Activated CD4-positive, alpha-beta T cell treated with anti-CD3 and anti-CD28 coated beads, Interleukin-2, amount 10 ng/mL, durations not matched to agents 24 days and 14 days (primary cell): ENCODE data around the gene ENDOV. TPM values are rescaled to one million over a fixed set of nuclear protein-coding genes. Genes with fewer than 3 reads are reported as not detected.

Source experiments
- DNase-seq: peaks from one replicate; pipeline ENCODE4 v3.0.0; 2022
- H3K27ac Mint-ChIP-seq: one replicate; pipeline ENCODE4 v1.8.0; 2022; ENCODE audit warnings: mild to moderate bottlenecking, mixed read lengths
- H3K27me3 Mint-ChIP-seq: one replicate; pipeline ENCODE4 v1.8.0; 2022; ENCODE audit warnings: mixed read lengths
- H3K36me3 Mint-ChIP-seq: one replicate; pipeline ENCODE4 v1.8.0; 2022; ENCODE audit warnings: low read depth, mild to moderate bottlenecking, mixed read lengths
- H3K4me1 Mint-ChIP-seq: one replicate; pipeline ENCODE4 v1.8.0; 2021; ENCODE audit warnings: mixed read lengths
- H3K4me3 Mint-ChIP-seq: one replicate; pipeline ENCODE4 v1.8.0; 2022; ENCODE audit warnings: mild to moderate bottlenecking, moderate library complexity, mixed read lengths
- H3K9me3 Mint-ChIP-seq: one replicate; pipeline ENCODE4 v1.8.0; 2021; ENCODE audit warnings: mixed read lengths
- intact Hi-C: fragments of 100-400 bp; cut with micrococcal nuclease; formaldehyde crosslinking; loops from one replicate; pipeline ENCODE4 v1.15.1; 2023
- total RNA-seq: library from RNA; stranded (reverse); gene quantifications from 2 replicates; pipeline ENCODE4 v1.2.3, GENCODE V29; 2022

The ENDOV gene
- total RNA-seq, 1 donor from 2014 or later: 16.4 TPM

- Mint-ChIP-seq H3K4me3 (no peak overlapping the region), H3K36me3 (no peaks in the 10 kb centered on the region), H3K9me3 (no peaks in the 10 kb centered on the region), H3K27me3 (no peaks in the 10 kb centered on the region), H3K27ac (no peak overlapping the region), H3K4me1 (peaks cover 12% of the 10 kb centered on the region)
- intact Hi-C loops: no loop called here
- DNase-seq: no peak
Measured at GRCh38 chr17:80449194-80449929, 34.4 kb downstream of the ENDOV start.

GRCh38 chr17:80449930-80450576 is 35.1 kb downstream of the ENDOV start:
- Mint-ChIP-seq H3K27ac (no peak overlapping the region), H3K4me1 (peaks cover 13% of the 10 kb centered on the region), H3K4me3 (no peak overlapping the region), H3K36me3 (no peaks in the 10 kb centered on the region), H3K27me3 (no peaks in the 10 kb centered on the region), H3K9me3 (no peaks in the 10 kb centered on the region)
- intact Hi-C loops: no loop called here
- no peak for DNase-seq

- no peak overlapping the region for H3K27ac Mint-ChIP-seq
- DNase-seq: no peak
- intact Hi-C loops: no loop called here
- no peaks in the 10 kb centered on the region for H3K9me3 Mint-ChIP-seq
- H3K4me1 Mint-ChIP-seq: peaks cover 22% of the 10 kb centered on the region
- no peak overlapping the region for H3K4me3 Mint-ChIP-seq
- H3K36me3 Mint-ChIP-seq: no peaks in the 10 kb centered on the region
- H3K27me3 Mint-ChIP-seq: no peaks in the 10 kb centered on the region
Measured at GRCh38 chr17:80451104-80451775, 36.3 kb downstream of the ENDOV start.

GRCh38 chr17:80452173-80452915 is 37.4 kb downstream of the ENDOV start:
- no peak overlapping the region for H3K4me3 Mint-ChIP-seq
- H3K36me3 Mint-ChIP-seq: no peaks in the 10 kb centered on the region
- peak overlapping the region; percentile 2 for H3K27ac Mint-ChIP-seq
- H3K4me1 Mint-ChIP-seq: peaks cover 30% of the 10 kb centered on the region
- H3K9me3 Mint-ChIP-seq: no peaks in the 10 kb centered on the region
- DNase-seq: no peak
- no peaks in the 10 kb centered on the region for H3K27me3 Mint-ChIP-seq
- intact Hi-C loops: no loop called here

- DNase-seq: no peak
- H3K9me3 Mint-ChIP-seq: no peaks in the 10 kb centered on the region
- H3K36me3 Mint-ChIP-seq: no peaks in the 10 kb centered on the region
- H3K27ac Mint-ChIP-seq: peak overlapping the region; percentile 99
- H3K4me3 Mint-ChIP-seq: peak overlapping the region; percentile 98
- H3K27me3 Mint-ChIP-seq: peaks cover 4% of the 10 kb centered on the region
- intact Hi-C loops: no loop called here
- H3K4me1 Mint-ChIP-seq: peaks cover 37% of the 10 kb centered on the region
Measured at GRCh38 chr17:80453126-80453997, 38.4 kb downstream of the ENDOV start.

GRCh38 chr17:80453998-80454556 is 39.1 kb downstream of the ENDOV start:
- Mint-ChIP-seq H3K27ac (peak overlapping the region; percentile 99), H3K9me3 (no peaks in the 10 kb centered on the region), H3K4me1 (peaks cover 37% of the 10 kb centered on the region), H3K27me3 (peaks cover 8% of the 10 kb centered on the region), H3K4me3 (peak overlapping the region; percentile 98), H3K36me3 (no peaks in the 10 kb centered on the region)
- intact Hi-C loops: loop anchor here (1.0 kb wide), 1 partner anchor 23 kb away; no protein-coding TSS in a partner anchor
- DNase-seq: no peak

- Mint-ChIP-seq H3K36me3 (no peaks in the 10 kb centered on the region), H3K9me3 (no peaks in the 10 kb centered on the region), H3K4me1 (peaks cover 37% of the 10 kb centered on the region), H3K27me3 (peaks cover 15% of the 10 kb centered on the region), H3K4me3 (peak overlapping the region; percentile 98), H3K27ac (peak overlapping the region; percentile 99)
- intact Hi-C loops: loop anchor here (1.0 kb wide), 1 partner anchor 23 kb away; no protein-coding TSS in a partner anchor
- DNase-seq: peak; percentile 99
Measured at GRCh38 chr17:80454557-80455335, 39.8 kb downstream of the ENDOV start.

GRCh38 chr17:80455336-80455710 is 40.4 kb downstream of the ENDOV start:
- intact Hi-C loops: no loop called here
- Mint-ChIP-seq H3K36me3 (no peaks in the 10 kb centered on the region), H3K27ac (peak overlapping the region; percentile 99), H3K4me1 (peaks cover 37% of the 10 kb centered on the region), H3K27me3 (peaks cover 21% of the 10 kb centered on the region), H3K9me3 (no peaks in the 10 kb centered on the region), H3K4me3 (peak overlapping the region; percentile 98)
- peak; percentile 86 for DNase-seq

GRCh38 chr17:80455784-80456183 is 40.8 kb downstream of the ENDOV start:
- Mint-ChIP-seq H3K36me3 (no peaks in the 10 kb centered on the region), H3K4me1 (peaks cover 37% of the 10 kb centered on the region), H3K27me3 (peaks cover 23% of the 10 kb centered on the region), H3K4me3 (peak overlapping the region; percentile 98), H3K27ac (peak overlapping the region; percentile 87), H3K9me3 (no peaks in the 10 kb centered on the region)
- intact Hi-C loops: no loop called here
- DNase-seq: no peak

GRCh38 chr17:80456465-80457235 is 41.7 kb downstream of the ENDOV start:
- intact Hi-C loops: no loop called here
- DNase-seq: no peak
- H3K36me3 Mint-ChIP-seq: no peaks in the 10 kb centered on the region
- H3K27me3 Mint-ChIP-seq: peaks cover 27% of the 10 kb centered on the region
- no peaks in the 10 kb centered on the region for H3K9me3 Mint-ChIP-seq
- peaks cover 37% of the 10 kb centered on the region for H3K4me1 Mint-ChIP-seq
- H3K27ac Mint-ChIP-seq: peak overlapping the region; percentile 3
- H3K4me3 Mint-ChIP-seq: peak overlapping the region; percentile 59

- H3K4me3 Mint-ChIP-seq: peak overlapping the region; percentile 59
- peak; percentile 72 for DNase-seq
- intact Hi-C loops: no loop called here
Measured at GRCh38 chr17:80457236-80457856, 42.4 kb downstream of the ENDOV start.

More at GRCh38 chr17:80457236-80457856, 42.4 kb downstream of the ENDOV start:
- H3K27ac Mint-ChIP-seq: peak overlapping the region; percentile 3
- peaks cover 30% of the 10 kb centered on the region for H3K27me3 Mint-ChIP-seq
- H3K4me1 Mint-ChIP-seq: peaks cover 37% of the 10 kb centered on the region
- H3K36me3 Mint-ChIP-seq: no peaks in the 10 kb centered on the region
- no peaks in the 10 kb centered on the region for H3K9me3 Mint-ChIP-seq
